Stimulated activated CD4-positive, alpha-beta T cell treated with anti-CD3 and anti-CD28 coated beads, TNF-alpha, amount 100 ng/mL, for 24 hours (primary cell): ENCODE measurements around the gene HIVEP1.

Experiments
- DNase-seq, 3 experiments: peaks; one replicate each; pipeline ENCODE4 v3.0.0-alpha.2; 2020; ENCODE audit warnings: low read depth in 3 of 3

HIVEP1 gene

GRCh38 chr6:12048609-12049008, 36.5 kb downstream of the HIVEP1 start:
- no peak for DNase-seq

DNA sequence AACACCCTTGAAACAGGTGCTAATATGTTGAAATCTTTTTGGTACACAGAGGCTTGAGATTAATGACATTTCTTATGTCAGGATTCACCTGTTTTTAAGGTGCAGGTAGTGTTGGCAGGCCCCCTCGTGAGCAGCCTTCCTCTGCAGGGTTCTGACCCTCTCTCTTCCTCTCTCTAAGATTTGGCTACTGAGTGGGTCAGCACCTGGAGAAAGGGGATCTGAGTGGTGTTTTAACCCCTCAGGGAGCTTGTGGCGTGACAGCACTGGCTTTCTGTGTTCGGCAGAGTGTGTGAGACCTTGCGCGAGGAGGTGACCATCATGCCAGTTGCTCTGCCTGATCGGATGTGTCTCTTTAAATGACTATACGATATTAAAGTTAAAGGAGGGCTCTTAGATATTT, 37.1 kb downstream of the HIVEP1 start:
- DNase-seq = no peak

DNA sequence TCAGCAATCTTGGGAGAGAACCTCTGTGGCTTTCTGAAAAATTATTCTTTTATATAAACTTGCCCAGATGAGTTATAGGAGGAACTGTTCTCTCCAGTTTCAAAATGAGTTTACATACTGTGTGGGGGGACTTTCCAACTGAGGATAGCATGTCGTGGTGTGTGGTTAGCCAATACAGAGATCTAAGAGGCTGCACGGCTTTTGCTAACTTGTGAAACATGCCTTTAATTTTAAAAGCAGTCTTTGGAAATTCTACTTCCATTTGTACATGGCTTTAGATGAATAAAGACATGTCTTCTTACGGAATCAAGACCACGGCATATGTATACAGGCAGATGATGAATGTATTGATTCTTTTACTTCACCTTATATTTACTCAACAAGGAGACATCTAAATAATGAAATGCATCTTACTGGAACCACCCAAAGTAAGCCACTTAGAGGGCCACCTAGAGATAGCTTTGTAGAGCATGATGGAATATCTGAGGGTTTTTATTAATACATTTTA, 39.8 kb downstream of the HIVEP1 start:
- peak in 2 of 3 experiments; percentile 27 to 45 for DNase-seq

DNA sequence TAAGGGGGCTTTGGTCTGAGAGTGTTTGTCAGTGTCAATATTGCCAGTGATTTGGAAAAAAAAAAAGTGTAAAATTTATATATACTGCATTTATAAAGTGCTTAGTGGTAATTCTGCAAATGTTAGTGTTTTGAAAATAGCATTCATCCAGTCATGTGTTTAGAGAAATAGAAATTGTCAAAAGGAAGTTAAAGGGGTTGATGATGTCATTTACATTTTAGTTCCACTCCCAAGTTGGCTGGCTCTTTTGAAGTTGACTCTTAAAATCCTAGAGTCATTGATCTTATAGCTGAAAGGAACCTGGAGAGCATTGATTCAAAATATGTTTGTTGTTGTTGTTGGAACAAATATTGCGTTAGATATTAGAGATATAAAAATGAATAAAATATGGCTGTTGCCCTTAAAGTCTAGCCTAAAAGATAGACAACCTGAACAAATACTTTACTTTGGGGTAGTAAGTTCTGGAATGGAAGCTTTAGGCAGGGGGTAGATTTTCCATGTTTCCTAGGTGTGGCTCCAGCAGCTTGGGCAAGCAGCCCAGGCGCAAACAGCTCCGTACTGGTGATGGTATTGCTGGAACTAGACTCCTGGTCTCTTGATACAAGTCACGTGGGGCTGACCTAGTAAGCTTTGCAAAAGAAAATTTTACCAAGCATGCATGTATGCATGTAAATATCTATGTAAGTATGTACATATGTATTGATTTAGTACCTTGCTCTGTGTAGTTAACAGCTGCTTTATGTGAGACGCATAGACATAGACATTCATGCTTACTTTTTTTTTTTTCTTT, 46.3 kb downstream of the HIVEP1 start:
- DNase-seq = no peak

DNA sequence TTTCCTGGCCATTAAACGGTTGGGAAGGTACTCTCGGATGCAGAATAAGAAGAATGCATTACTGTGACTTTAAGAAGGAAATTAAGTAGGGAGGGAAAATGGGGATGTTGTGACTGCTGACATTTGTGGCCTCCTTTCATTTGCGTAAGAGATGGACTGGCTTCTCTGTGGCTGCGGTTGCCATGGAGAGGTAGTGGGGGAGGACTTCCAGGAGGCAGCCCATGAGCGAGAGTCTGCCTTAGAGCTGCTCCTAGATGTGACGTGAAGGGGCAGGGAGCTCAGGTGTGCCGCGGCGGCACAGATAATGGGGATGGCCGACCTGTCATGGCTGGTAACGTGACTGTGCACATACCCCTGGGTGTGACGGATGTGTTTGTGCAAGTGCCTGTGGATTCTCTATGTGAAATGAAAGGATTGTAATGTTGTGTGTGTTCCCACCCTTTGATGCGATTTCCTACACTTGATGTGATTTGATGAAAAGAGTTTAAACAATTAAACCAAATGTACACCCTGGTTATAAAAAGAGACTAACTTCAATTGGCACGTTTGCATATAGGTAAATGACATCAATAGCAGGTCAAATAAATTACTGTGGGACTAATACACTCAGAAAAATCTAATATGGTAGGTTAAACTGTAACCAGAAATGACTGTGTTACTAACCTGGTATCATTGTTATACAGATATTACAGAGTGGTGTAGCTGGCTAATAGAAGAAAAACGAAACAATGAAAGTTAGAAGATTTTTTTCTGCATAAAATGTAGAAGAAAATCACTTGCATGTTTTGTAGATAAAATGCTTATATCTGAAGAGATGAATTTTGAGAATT, 48.9 kb downstream of the HIVEP1 start:
- peak; percentile 31 to 66 (median 39) for DNase-seq

GRCh38 chr6:12062605-12063004, 50.5 kb downstream of the HIVEP1 start:
- no peak for DNase-seq

DNA sequence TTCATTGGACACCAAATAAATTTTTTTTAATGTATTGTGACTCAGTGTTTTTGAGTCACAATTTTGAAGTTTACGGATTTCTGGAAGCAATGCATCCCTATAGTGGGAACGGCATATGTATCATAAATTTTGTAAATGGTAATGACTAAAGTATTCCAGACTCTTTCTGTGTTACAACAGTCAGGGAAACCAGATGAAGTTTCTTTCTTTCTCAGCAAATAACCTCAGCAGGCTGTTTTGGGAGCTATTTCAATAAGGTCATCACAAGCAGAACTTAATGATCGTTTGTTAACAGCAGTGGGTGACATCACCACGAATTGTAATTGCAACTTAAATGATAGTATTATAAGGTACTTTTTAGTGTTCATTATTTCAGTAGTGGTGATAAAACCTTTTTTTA, 52.0 kb downstream of the HIVEP1 start:
- DNase-seq = no peak

- DNase-seq = no peak
These were observed 52.5 kb downstream of the HIVEP1 start for GRCh38 chr6:12064538-12065071.

DNA sequence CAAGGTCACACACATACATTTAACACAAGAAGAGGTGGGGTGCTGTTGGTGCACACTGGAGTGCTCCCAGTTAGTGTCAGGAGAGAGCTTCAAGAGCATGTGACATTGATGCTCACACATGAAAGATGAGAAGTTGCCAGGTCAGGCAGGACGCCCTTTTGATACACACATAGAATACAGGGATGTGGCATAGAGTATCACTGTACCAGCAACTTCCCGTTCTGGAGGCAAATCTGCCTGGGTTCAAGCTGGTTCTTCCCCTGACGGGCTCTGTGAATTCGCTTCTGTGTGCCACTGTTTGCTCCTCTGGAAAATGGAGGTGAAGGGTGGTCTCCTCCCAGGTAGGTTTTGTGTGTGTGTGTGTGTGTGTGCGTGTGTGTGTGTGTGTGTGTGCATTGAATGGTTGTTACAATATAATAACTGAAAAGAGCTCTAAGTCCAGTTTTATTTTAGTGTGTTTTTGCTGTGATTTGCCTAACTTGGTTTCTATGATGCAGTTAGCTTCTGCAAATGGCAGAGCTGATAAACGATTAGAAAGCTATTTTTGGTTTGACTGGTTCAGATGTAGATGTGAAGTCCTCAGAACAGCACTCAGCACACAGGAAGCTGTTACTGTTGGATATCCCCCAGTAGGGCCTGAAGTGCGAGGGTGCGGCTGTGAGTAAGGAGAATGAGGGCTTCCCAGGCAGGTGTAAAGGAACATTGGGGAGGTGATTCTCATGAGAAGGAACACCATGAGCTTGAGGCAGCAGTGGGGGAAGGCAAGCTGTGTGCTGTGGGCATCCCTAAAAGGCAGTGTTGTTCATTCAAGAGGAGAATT, 53.4 kb downstream of the HIVEP1 start:
- DNase-seq = no peak

DNA sequence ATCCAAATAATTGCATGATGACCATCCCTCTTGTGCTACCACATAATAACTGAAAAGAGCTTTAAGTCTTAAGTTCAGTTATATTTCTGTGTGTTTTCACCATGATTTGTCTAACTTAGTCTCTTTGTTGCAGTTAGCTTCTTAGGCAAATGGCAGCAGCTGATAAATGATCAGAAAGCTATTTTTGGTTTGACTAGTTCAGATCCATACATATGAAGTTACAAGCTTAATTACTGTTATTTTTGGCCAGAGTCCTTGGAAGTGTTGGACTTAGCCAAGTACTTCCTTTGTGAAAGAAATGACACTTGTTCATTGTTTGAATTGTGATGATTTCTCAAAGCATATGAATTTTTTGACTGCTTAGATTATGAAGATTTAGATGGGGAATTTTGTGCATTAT, 54.2 kb downstream of the HIVEP1 start:
- DNase-seq = no peak

GRCh38 chr6:12068899-12069557, 56.9 kb downstream of the HIVEP1 start:
- DNase-seq = no peak

DNA sequence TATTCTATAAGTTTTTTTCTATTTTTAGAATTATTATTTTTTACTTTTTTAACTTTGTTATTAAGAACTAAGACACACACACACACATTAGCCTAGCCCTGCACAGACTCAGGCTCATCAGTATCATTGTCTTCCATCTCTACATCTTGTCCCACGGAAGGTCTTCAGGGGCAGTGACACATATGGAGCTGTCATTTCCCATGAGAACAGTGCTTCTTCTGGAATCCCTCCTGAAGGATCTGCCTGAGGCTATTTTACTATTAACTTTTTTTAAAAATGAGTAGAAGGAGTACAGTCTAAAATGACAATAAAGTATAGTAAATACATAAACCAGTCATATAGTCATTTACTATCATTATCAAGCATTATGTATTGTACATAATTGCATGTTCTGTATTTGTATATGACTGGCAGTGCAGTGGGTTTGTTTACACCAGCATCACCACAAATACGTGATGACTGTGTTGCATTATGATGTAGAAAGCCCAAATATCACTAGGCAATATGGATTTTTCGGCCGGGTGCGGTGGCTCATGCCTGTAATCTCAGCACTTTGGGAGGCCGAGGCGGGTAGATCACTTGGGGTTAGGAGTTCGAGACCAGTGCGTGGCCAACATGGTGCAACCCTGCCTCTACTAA, 57.9 kb downstream of the HIVEP1 start:
- no peak for DNase-seq

- DNase-seq = no peak
These were observed 59.0 kb downstream of the HIVEP1 start for GRCh38 chr6:12071064-12071615.

- no peak for DNase-seq
These were observed 63.0 kb downstream of the HIVEP1 start for GRCh38 chr6:12075067-12075563.

DNA sequence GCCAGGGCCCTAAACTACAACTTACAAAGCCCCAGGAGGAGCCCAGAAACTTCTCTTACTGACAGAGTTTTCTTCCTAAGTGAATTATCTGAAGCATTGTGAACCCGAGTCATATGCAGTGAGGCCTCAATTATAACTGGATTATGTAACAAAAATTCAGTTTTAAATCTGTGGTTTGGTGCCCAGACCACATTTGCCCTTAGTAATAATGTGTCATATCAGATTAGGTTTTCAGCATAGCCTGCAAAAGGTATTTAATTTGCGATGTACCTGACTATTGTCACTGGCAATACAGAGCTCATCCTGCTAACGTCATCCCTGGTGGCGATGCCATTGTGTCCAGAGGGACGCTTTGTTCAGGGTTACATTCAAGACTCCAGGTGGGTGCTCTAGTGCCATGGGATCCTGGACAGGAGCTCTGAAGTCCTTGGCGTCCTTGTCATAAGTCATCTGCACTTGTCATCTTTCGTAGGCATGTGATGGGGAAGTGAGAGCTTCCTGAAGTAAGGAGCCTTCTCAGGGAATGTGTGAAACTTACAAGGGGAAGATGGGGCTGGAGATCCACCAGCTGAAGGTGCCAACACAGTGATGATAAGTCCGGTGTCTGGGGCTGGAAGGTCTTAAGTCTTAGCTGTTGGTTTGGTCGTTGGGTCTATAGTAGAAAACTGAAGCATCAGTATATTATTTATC, 65.1 kb downstream of the HIVEP1 start:
- DNase-seq = no peak

DNA sequence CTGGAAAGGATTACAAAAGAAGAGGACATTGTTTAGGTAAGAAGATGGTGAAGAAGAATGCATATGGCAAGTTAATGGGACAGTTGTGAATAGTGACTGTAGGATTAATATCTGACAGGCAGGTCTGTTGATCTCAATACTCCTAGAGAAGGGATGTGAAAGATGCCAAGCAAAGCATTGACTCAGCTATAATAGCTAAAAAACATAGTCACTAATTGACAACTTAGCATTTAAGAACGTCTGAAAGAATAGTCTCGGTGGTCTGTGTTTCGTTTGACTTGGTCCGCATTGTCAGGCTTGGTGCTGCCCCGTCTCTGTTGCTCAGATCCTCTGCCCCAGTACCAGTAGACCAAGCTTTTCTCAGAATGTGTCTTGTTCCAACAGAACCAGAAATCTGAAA, 65.9 kb downstream of the HIVEP1 start:
- DNase-seq = no peak

DNA sequence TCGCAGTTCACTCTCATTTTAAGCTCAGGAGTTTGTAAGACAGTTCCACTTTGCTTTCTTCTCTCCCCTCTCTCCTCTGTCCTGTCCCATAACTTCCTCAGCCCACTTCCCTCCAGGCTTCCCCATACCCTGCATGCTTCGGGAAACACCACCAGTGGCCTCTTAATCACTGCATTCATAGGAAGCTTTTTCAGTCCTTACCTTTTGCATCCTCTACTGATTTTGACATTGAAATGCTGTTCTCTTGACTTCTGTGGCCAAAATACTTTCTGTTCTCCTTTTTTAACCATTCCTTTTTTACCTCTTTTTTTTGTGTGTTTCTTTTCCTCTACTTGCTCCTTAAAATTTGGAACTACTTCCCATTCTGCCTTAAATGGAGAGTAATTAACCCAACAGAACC, 69.7 kb downstream of the HIVEP1 start:
- DNase-seq = no peak

DNA sequence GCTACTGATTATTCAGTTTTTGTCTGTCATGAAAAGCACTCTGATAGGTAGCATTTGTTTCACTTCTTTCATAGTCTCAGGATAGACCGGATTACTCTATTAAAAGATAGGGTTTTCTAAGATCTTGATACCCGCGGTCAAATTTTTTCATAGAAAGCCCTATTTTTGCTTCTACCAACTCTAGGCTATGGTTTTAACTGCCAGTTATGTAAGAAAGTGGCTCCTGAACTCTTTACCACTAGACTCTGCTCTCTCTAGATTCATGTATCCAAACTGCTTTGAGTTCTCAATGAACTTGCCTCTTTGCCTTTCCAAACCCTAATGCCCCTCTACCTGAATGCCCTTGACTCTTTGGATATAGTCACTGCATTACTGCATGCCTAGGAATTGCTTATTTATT, 70.3 kb downstream of the HIVEP1 start:
- no peak for DNase-seq

DNA sequence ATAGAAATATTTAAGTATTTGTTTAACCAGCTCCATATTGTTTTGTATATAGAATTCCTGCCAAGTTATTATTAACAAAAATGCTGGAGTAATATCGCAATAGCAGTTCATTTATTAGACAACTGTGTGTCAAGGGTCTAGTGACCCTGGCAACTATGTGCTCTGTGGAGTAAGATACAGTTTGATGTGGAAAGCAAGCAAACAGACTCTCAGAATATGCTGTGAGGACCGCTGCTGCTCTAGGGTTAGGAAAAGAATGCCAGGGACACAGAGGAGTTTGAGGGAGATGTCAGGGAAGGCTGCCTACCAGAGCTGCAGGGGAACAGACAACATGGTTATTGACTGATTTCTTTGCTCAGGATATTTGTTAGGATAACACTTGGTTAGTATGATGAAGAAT, 71.2 kb downstream of the HIVEP1 start:
- DNase-seq = no peak

DNA sequence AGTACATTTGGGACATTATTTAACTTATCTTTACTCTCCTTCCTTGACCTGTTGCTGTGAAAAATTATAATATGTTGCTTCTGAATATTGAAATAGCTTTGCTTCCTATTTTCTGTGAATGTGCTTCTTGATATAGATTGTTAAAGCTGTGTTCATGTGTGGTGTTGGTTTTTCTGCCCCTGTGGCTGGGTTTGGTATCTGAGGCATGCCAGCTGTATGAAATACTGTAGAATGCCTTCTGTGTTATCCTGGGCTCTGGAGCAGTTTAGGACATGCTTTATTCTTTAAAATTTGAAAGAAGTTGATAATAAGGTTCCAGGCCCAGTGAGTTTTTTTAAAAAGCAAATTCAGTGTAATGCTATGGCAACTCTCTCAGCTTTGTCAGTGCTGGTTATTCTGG, 71.7 kb downstream of the HIVEP1 start:
- no peak for DNase-seq
